Keratinocyte (primary cell): ENCODE data around the gene TADA3. TPM values are rescaled to one million over a fixed set of nuclear protein-coding genes. Genes with fewer than 3 reads are reported as not detected.

Experiments
- DNase-seq: peaks from one replicate; pipeline ENCODE4 v3.0.0-alpha.2; 2011; ENCODE audit warnings: low read depth, missing footprints, low spot score
- FAIRE-seq: peaks from 2 replicates; lab custom pipeline; 2011; peaks lifted over from hg19 to GRCh38; lab: Jason Lieb, UNC
- H2AFZ ChIP-seq: 2 replicates; pipeline ENCODE4 v1.6.0; 2012; ENCODE audit warnings: low read length, control low read depth, inconsistent platforms; ENCODE audit not compliant: control insufficient read depth
- H3K27ac ChIP-seq: 2 replicates; pipeline ENCODE4 v1.5.1; 2011; ENCODE audit warnings: low read length; ENCODE audit not compliant: control insufficient read depth, insufficient read depth
- H3K27me3 ChIP-seq: 3 replicates; pipeline ENCODE4 v1.6.0; 2011; ENCODE audit warnings: low read length; ENCODE audit not compliant: control insufficient read depth, insufficient read depth; ENCODE audit errors: extremely low read depth
- H3K36me3 ChIP-seq, 2 experiments: 2 replicates in 1 of 2; 3 replicates in 1 of 2; pipeline ENCODE4 v1.5.1; 2011; ENCODE audit warnings: low read length in 2 of 2, mild to moderate bottlenecking in 1 of 2; ENCODE audit not compliant: control insufficient read depth in 2 of 2, insufficient read depth in 2 of 2; ENCODE audit errors: extremely low read depth in 1 of 2
- H3K4me1 ChIP-seq: 3 replicates; pipeline ENCODE4 v1.5.1; 2011; ENCODE audit warnings: low read length; ENCODE audit not compliant: control insufficient read depth, insufficient read depth; ENCODE audit errors: extremely low read depth
- H3K4me2 ChIP-seq: 3 replicates; pipeline ENCODE4 v1.6.0; 2011; ENCODE audit warnings: low read depth, low read length; ENCODE audit not compliant: control insufficient read depth, insufficient read depth; ENCODE audit errors: extremely low read depth
- H3K4me3 ChIP-seq, 3 experiments: fragments of 200-600 bp in 1 of 3; sonication (generic) in 1 of 3; 2 replicates in 2 of 3; 3 replicates in 1 of 3; pipeline ENCODE4 v1.5.1; 2011 to 2016; ENCODE audit warnings: low read length in 3 of 3, mild to moderate bottlenecking in 3 of 3, control low read depth in 2 of 3, inconsistent platforms in 1 of 3, low read depth in 1 of 3, mixed read lengths in 1 of 3, mixed run types in 1 of 3, moderate library complexity in 1 of 3; ENCODE audit not compliant: control insufficient read depth in 2 of 3, insufficient read depth in 2 of 3; ENCODE audit errors: extremely low read depth in 1 of 3
- H3K79me2 ChIP-seq: 2 replicates; pipeline ENCODE4 v1.6.0; 2012; ENCODE audit warnings: low read length; ENCODE audit not compliant: control insufficient read depth, insufficient read depth
- H3K9ac ChIP-seq: 3 replicates; pipeline ENCODE4 v1.6.0; 2011; ENCODE audit warnings: low read length; ENCODE audit not compliant: control insufficient read depth, insufficient read depth; ENCODE audit errors: extremely low read depth
- H3K9me1 ChIP-seq: 3 replicates; pipeline ENCODE4 v1.6.0; 2011; ENCODE audit warnings: low read length; ENCODE audit not compliant: control insufficient read depth, insufficient read depth; ENCODE audit errors: extremely low read depth
- H3K9me3 ChIP-seq: 2 replicates; pipeline ENCODE4 v1.5.1; 2012; ENCODE audit warnings: low read depth, low read length; ENCODE audit not compliant: control insufficient read depth
- H4K20me1 ChIP-seq: 3 replicates; pipeline ENCODE4 v1.6.0; 2011; ENCODE audit warnings: low read length; ENCODE audit not compliant: control insufficient read depth, insufficient read depth; ENCODE audit errors: extremely low read depth
- EZH2 ChIP-seq: IDR thresholded peaks from one replicate; pipeline ENCODE4 v1.6.1; 2012; ENCODE audit warnings: inconsistent platforms, mild to moderate bottlenecking, low read length, moderate library complexity
- dilution Hi-C: fragments of 300-500 bp; cut with MboI; formaldehyde crosslinking; loops from one replicate; pipeline ENCODE4 v1.7.0; 2020; ENCODE audit warnings: low sequenced_read_pairs; ENCODE audit not compliant: extremely low pct_ligation_motif_present
- polyA plus RNA-seq, 5 experiments: library from polyadenylated mRNA; depleted of rRNA in 3 of 5; stranded (reverse) in 3 of 5; stranded (forward) in 1 of 5; unstranded in 1 of 5; fragments of >200 nt; gene quantifications; 1 replicate in 1 of 5; 2 replicates in 3 of 5; 3 replicates in 1 of 5; pipeline versions ENCODE4 v1.2.1 to v1.2.3, GENCODE V29; 2011 to 2012; ENCODE audit warnings: missing spikeins in 2 of 5, low read depth in 1 of 5, low replicate concordance in 1 of 5
- TF ChIP-seq, protein P1 (sequence below), 3 experiments: IDR thresholded peaks in 1 of 3; conservative IDR thresholded peaks in 1 of 3; optimal IDR thresholded peaks in 1 of 3; 2 replicates in 2 of 3; 3 replicates in 1 of 3; pipeline versions ENCODE3 to v1.5.1; 2011; ENCODE audit warnings: low read length in 3 of 3, mild to moderate bottlenecking in 3 of 3, moderate library complexity in 2 of 3, control low read depth in 1 of 3, inconsistent platforms in 1 of 3; ENCODE audit not compliant: insufficient read depth in 2 of 3; ENCODE audit errors: extremely low read depth in 1 of 3

TADA3 gene
- polyA plus RNA-seq, 1 donor (not counting 4 experiments of a cell fraction or from before 2014, with no cell fraction given), result 29.6 TPM

DNA sequence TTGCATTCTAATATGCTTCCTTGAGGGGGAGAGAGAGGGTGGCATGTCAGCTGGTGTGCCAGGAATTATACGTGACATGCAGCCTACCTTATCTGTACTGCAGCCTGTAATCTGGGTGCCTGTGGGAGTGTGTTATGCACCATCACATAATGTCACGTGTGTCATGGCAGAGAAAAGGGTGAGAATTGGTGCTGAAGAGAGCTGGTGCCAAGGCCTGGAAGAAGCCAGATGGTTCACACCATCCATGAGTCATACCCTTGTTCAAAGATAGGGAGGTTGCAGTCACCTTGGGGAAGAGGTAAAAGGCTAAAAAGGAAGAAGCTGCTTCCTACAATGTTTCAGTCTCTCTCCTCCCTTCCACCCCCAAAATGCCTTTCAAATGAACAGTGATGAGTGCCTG, 55.4 kb downstream of the TADA3 start:
- Histone ChIP-seq H3K36me3 (peaks cover 49 to 50% of the 10 kb centered on the region in 2 experiments), H3K4me3 (no peak overlapping the region), H4K20me1 (peaks cover 8% of the 10 kb centered on the region), H3K4me2 (no peak overlapping the region), H2AFZ (no peak overlapping the region), H3K27ac (no peak overlapping the region), H3K4me1 (peaks cover 10% of the 10 kb centered on the region), H3K9me1 (no peaks in the 10 kb centered on the region), H3K27me3 (no peaks in the 10 kb centered on the region), H3K79me2 (peaks cover 50% of the 10 kb centered on the region), H3K9me3 (no peaks in the 10 kb centered on the region), H3K9ac (no peak overlapping the region)
- dilution Hi-C loops, result no loop called here
- TF ChIP-seq EZH2, result no peak
- TF ChIP-seq, protein P1, sequence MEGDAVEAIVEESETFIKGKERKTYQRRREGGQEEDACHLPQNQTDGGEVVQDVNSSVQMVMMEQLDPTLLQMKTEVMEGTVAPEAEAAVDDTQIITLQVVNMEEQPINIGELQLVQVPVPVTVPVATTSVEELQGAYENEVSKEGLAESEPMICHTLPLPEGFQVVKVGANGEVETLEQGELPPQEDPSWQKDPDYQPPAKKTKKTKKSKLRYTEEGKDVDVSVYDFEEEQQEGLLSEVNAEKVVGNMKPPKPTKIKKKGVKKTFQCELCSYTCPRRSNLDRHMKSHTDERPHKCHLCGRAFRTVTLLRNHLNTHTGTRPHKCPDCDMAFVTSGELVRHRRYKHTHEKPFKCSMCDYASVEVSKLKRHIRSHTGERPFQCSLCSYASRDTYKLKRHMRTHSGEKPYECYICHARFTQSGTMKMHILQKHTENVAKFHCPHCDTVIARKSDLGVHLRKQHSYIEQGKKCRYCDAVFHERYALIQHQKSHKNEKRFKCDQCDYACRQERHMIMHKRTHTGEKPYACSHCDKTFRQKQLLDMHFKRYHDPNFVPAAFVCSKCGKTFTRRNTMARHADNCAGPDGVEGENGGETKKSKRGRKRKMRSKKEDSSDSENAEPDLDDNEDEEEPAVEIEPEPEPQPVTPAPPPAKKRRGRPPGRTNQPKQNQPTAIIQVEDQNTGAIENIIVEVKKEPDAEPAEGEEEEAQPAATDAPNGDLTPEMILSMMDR (optimal IDR thresholded peaks at IDR 0.05 in 1 of 3, IDR thresholded peaks at IDR 0.05 in 1 of 3, conservative IDR thresholded peaks at IDR 0.05 in 1 of 3; ENCODE audit: extremely low read depth in 1 of 3, insufficient read depth in 2 of 3, low read length in 3 of 3), result no peak
- no peak for FAIRE-seq
- DNase-seq, result no peak

DNA sequence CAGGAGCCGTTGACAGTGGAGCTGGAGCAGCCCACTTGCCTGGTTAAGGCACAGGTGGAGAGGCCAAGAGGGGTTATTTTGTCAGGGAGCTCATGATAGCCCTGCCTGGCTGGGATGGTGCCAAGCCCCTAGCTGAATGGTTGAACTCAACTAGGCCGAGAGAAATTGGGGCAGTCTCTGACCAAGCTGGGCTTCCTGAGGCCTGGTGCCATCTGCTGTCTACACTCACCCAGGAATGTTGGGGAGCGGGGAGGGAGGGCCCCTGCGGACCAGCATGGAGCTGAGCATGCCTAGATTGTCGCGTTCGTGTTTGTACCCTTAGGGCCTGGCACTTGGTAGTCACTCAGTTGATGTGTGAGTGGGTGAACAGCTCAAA, 59.5 kb downstream of the TADA3 start:
- peaks cover 19 to 21% of the 10 kb centered on the region in 2 experiments for H3K36me3 ChIP-seq
- peak overlapping the region; percentile 98 for H3K9ac ChIP-seq
- H3K9me3 ChIP-seq, result no peaks in the 10 kb centered on the region
- H3K4me3 ChIP-seq, result peak overlapping the region; percentile 73 to 95 (median 82)
- TF ChIP-seq EZH2, result no peak
- TF ChIP-seq, protein P1 (optimal IDR thresholded peaks at IDR 0.05 in 1 of 3, IDR thresholded peaks at IDR 0.05 in 1 of 3, conservative IDR thresholded peaks at IDR 0.05 in 1 of 3; ENCODE audit: extremely low read depth in 1 of 3, insufficient read depth in 2 of 3, low read length in 3 of 3), result peak; percentile 11 to 40 (median 16)
- dilution Hi-C loops, result no loop called here
- H3K27ac ChIP-seq, result peak overlapping the region; percentile 97
- H3K79me2 ChIP-seq, result peaks cover 44% of the 10 kb centered on the region
- no peaks in the 10 kb centered on the region for H3K9me1 ChIP-seq
- DNase-seq (no peak), FAIRE-seq (no peak)
- no peaks in the 10 kb centered on the region for H3K27me3 ChIP-seq
- H3K4me1 ChIP-seq, result peaks cover 15% of the 10 kb centered on the region
- peaks cover 8% of the 10 kb centered on the region for H4K20me1 ChIP-seq
- peak overlapping the region; percentile 100 for H3K4me2 ChIP-seq
- H2AFZ ChIP-seq, result no peak overlapping the region
